HG02759 (cell line): ENCODE data around the gene NPHS2.
"Not testable (repeated sequence)": the region's sequence is repeated elsewhere in the genome, so short reads cannot be mapped to it uniquely, and the experiment has no call there.

Experiments used
- ATAC-seq: cut with Tn5 transposase; IDR thresholded peaks from one replicate; pipeline ENCODE4 v1.9.1; 2021; ENCODE audit warnings: mild to moderate bottlenecking, moderate library complexity; ENCODE audit not compliant: unreplicated experiment

The NPHS2 gene

GRCh38 chr1:179548666-179549367 lies 26.9 kb downstream of the NPHS2 start:
- ATAC-seq, result no peak

GRCh38 chr1:179547021-179547535 lies 28.7 kb downstream of the NPHS2 start:
- no peak for ATAC-seq

- no peak for ATAC-seq
Observed at GRCh38 chr1:179545321-179545720, 30.4 kb downstream of the NPHS2 start.

- ATAC-seq, result no peak
Observed at GRCh38 chr1:179541774-179542173, 34.0 kb downstream of the NPHS2 start.

- no peak for ATAC-seq
Observed at GRCh38 chr1:179530352-179530751, 45.4 kb downstream of the NPHS2 start.

GRCh38 chr1:179529482-179530195 lies 46.1 kb downstream of the NPHS2 start:
- ATAC-seq, result no peak

GRCh38 chr1:179518544-179518943 lies 57.2 kb downstream of the NPHS2 start:
- not testable (repeated sequence) for ATAC-seq

GRCh38 chr1:179516976-179517705 lies 58.6 kb downstream of the NPHS2 start:
- ATAC-seq, result no peak

- peak; percentile 67 for ATAC-seq
Observed at GRCh38 chr1:179510038-179510437, 65.7 kb downstream of the NPHS2 start.

- no peak for ATAC-seq
Observed at GRCh38 chr1:179509384-179509783, 66.4 kb downstream of the NPHS2 start.

- ATAC-seq, result no peak
Observed at GRCh38 chr1:179506199-179506598, 69.5 kb downstream of the NPHS2 start.
